Diencephalon (tissue), 1 donor: ENCODE data around the gene C14orf39. TPM values are rescaled to one million over a fixed set of nuclear protein-coding genes. Genes with fewer than 3 reads are reported as not detected.

Experiments used
- total RNA-seq: library from RNA; depleted of rRNA; stranded (reverse); fragments of >200 nt; gene quantifications from one replicate; pipeline ENCODE4 v1.2.3, GENCODE V29; 2014

The C14orf39 gene
- 0.92 TPM for total RNA-seq

GRCh38 chr14:60485598-60486251 lies at the start of gene C14orf39:
Gene C14orf39, minus strand, starts transcription at chr14:60486063. Its CDS starts 985 bp downstream, at chr14:60485078.

GRCh38 chr14:60508707-60509437 lies 23.0 kb upstream of the C14orf39 start, which contains the start of gene SIX6:
Gene SIX6, plus strand, starts transcription at chr14:60509146. Its CDS starts 253 bp downstream, at chr14:60509399.

Other genes starting within 250 kb of the C14orf39 start
- 86.5 TPM for gene PPM1A, start 236.8 kb downstream of the C14orf39 start, total RNA-seq
- 0.69 TPM for gene SIX6, start 23.1 kb upstream of the C14orf39 start, total RNA-seq
- gene SIX1, start 163.4 kb upstream of the C14orf39 start, total RNA-seq, result 0.46 TPM
- 0.92 TPM for gene SIX4, start 238.3 kb upstream of the C14orf39 start, total RNA-seq
- gene MNAT1, start 248.7 kb upstream of the C14orf39 start, total RNA-seq, result 93.0 TPM